Measurements from ENCODE around the gene HEXIM2.
A peak's percentile ranks its signal among the peaks of the same experiment; 100 is the strongest.

The HEXIM2 gene

GRCh38 chr17:45129426-45129939 lies 32.2 kb upstream of the HEXIM2 start:
- Histone ChIP-seq H3K9ac (ENCODE audit: low read length) (no peak overlapping the region), H3K27ac (ENCODE audit: low read length) (no peak overlapping the region), H3K9me3 (ENCODE audit: control insufficient read depth, low read depth, low read length) (no peaks in the 10 kb centered on the region), H3K27me3 (ENCODE audit: control insufficient read depth, insufficient read depth, low read length) (peaks cover 6% of the 10 kb centered on the region), H3K4me1 (ENCODE audit: control insufficient read depth, low read depth, low read length) (no peaks in the 10 kb centered on the region), H3K4me3 (ENCODE audit: low read length) (no peak overlapping the region), H3K36me3 (ENCODE audit: control insufficient read depth, low read depth, low read length) (no peaks in the 10 kb centered on the region)

- H3K4me1 ChIP-seq (ENCODE audit: control insufficient read depth, low read depth, low read length), result no peaks in the 10 kb centered on the region
- no peak overlapping the region for H3K9ac ChIP-seq (ENCODE audit: low read length)
- no peaks in the 10 kb centered on the region for H3K9me3 ChIP-seq (ENCODE audit: control insufficient read depth, low read depth, low read length)
- H3K27ac ChIP-seq (ENCODE audit: low read length), result no peak overlapping the region
- peaks cover 6% of the 10 kb centered on the region for H3K27me3 ChIP-seq (ENCODE audit: control insufficient read depth, insufficient read depth, low read length)
- H3K36me3 ChIP-seq (ENCODE audit: control insufficient read depth, low read depth, low read length), result no peaks in the 10 kb centered on the region
- H3K4me3 ChIP-seq (ENCODE audit: low read length), result no peak overlapping the region
Measured at GRCh38 chr17:45129940-45130680, 31.6 kb upstream of the HEXIM2 start.

DNA sequence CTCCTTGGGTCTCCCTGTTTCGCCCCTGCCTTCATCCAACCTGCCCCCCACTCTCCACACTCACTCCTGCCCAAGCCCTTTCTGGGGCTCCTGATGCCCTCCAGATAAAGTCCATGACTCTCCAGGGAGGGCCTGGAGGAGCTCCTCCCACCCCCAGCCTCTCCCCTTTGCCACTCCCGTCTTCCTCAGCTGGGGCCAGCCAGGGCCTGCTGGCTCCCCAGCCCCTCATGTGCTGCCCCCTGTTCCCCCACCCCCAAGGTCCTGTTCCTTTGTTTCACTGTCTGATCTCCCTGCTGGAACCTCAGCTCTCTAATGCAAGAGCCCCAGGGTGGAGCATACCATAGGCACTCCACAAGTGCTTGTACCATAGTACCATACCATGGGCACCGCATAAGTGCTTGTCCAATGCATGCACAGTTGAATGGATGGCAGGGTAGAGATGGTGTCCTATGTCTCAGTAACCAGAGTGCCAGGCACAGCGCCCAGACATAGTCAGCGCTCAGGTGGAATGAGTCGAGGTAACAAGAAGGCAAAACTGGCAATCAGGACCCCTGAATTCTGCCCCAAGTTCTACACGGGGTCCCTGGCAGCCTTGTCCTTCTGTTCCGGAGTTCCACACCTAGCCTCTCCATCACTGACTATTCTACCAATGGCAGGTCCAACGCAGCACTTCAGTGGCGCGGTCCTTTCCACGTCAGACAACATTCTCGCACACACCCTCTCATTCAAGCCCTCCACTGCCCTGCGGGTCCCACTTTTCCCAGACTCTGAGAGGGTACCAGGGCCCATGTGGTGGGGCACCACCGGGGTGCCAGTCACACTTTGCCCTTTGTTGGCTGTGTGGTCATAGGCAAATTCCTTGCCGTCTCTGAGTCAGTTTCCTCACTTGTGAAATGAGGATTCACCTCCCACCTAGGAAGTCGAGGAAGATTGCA lies 30.7 kb upstream of the HEXIM2 start:
- Histone ChIP-seq H3K9ac (ENCODE audit: low read length) (no peak overlapping the region), H3K9me3 (ENCODE audit: control insufficient read depth, low read depth, low read length) (no peaks in the 10 kb centered on the region), H3K4me3 (ENCODE audit: low read length) (peak overlapping the region; percentile 56), H3K27me3 (ENCODE audit: control insufficient read depth, insufficient read depth, low read length) (peaks cover 6% of the 10 kb centered on the region), H3K36me3 (ENCODE audit: control insufficient read depth, low read depth, low read length) (no peaks in the 10 kb centered on the region), H3K27ac (ENCODE audit: low read length) (no peak overlapping the region), H3K4me1 (ENCODE audit: control insufficient read depth, low read depth, low read length) (peaks cover 4% of the 10 kb centered on the region)

GRCh38 chr17:45131616-45132319 lies 29.9 kb upstream of the HEXIM2 start:
- H3K9ac ChIP-seq (ENCODE audit: low read length), result no peak overlapping the region
- H3K9me3 ChIP-seq (ENCODE audit: control insufficient read depth, low read depth, low read length), result no peaks in the 10 kb centered on the region
- H3K4me1 ChIP-seq (ENCODE audit: control insufficient read depth, low read depth, low read length), result peaks cover 5% of the 10 kb centered on the region
- H3K27ac ChIP-seq (ENCODE audit: low read length), result no peak overlapping the region
- peaks cover 6% of the 10 kb centered on the region for H3K27me3 ChIP-seq (ENCODE audit: control insufficient read depth, insufficient read depth, low read length)
- peak overlapping the region; percentile 56 for H3K4me3 ChIP-seq (ENCODE audit: low read length)
- no peaks in the 10 kb centered on the region for H3K36me3 ChIP-seq (ENCODE audit: control insufficient read depth, low read depth, low read length)

DNA sequence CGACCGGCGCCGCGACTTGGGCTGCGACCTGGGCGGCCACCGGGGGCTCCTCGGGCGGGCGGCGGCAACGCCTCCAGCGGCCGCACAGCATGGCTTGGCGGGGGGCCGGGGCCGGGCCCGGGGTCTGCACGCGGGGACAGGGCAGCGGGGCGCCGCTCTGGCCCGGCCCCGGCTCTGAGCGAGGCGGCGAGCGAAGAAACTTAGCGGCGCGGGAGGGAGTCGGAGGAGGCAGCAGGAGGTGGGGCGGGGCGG lies 29.4 kb upstream of the HEXIM2 start, which contains the start of gene PLCD3:
TSS of gene PLCD3 (minus strand) at position 196 of the 252 bp plus-strand sequence. CDS start at position 91, 105 bp downstream.
- Histone ChIP-seq H3K27ac (ENCODE audit: low read length) (no peak within 1 kb of the TSS), H3K4me1 (ENCODE audit: control insufficient read depth, low read depth, low read length) (peaks cover 5% of the 10 kb centered on the region), H3K27me3 (ENCODE audit: control insufficient read depth, insufficient read depth, low read length) (peaks cover 6% of the 10 kb centered on the region), H3K9ac (ENCODE audit: low read length) (peak within 1 kb of the TSS; percentile 25), H3K9me3 (ENCODE audit: control insufficient read depth, low read depth, low read length) (no peaks in the 10 kb centered on the region), H3K36me3 (ENCODE audit: control insufficient read depth, low read depth, low read length) (no peaks in the 10 kb centered on the region), H3K4me3 (ENCODE audit: low read length) (peak within 1 kb of the TSS; percentile 64)

GRCh38 chr17:45132572-45133463 lies 28.9 kb upstream of the HEXIM2 start:
- Histone ChIP-seq H3K4me3 (ENCODE audit: low read length) (peak overlapping the region; percentile 64), H3K4me1 (ENCODE audit: control insufficient read depth, low read depth, low read length) (peaks cover 5% of the 10 kb centered on the region), H3K27ac (ENCODE audit: low read length) (no peak overlapping the region), H3K36me3 (ENCODE audit: control insufficient read depth, low read depth, low read length) (no peaks in the 10 kb centered on the region), H3K27me3 (ENCODE audit: control insufficient read depth, insufficient read depth, low read length) (peaks cover 6% of the 10 kb centered on the region), H3K9ac (ENCODE audit: low read length) (peak overlapping the region; percentile 25), H3K9me3 (ENCODE audit: control insufficient read depth, low read depth, low read length) (no peaks in the 10 kb centered on the region)

DNA sequence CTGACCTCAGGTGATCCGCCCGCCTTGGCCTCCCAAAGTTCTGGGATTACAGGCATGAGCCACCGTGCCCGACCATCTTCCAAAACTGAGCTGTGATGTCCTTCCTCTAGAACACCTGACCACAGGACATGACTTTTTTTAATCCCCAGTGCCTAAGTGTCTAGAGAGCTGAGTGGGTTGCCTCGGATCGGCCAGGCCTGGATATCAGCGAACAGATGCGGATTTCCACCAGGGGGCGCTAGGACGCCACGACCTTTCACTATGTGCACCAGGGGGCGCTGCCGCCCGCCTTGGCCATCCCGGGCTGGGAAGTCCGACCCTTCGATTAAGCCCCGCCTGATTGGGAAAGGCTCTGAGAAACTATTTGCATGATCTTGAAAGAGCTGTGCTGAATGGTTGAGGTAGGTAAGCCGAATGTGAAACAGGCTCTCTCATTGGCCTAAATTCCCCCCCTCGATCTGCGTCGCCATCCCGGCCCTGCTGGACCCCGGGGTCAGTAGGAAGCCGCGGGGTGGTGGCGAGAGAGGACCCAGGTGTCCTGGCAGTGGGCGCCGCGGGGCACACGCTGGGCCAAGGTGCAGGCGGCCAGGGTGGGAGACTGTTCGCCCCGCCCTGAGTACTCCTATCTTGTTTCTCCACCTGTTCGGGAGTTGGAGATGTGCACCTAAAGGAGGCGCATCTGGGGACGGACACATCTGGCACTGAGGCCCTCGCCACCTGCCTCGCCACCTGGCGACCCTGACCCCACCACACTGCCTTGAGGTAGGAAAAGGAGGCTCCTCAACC lies 26.3 kb upstream of the HEXIM2 start, which contains the start of gene ACBD4:
TSS of gene ACBD4 (plus strand) at position 496 of the 786 bp plus-strand sequence. CDS start 458 bp downstream, outside the sequence.
- H3K9me3 ChIP-seq (ENCODE audit: control insufficient read depth, low read depth, low read length), result no peaks in the 10 kb centered on the region
- H3K27ac ChIP-seq (ENCODE audit: low read length), result no peak within 1 kb of the TSS
- peaks cover 6% of the 10 kb centered on the region for H3K27me3 ChIP-seq (ENCODE audit: control insufficient read depth, insufficient read depth, low read length)
- peak within 1 kb of the TSS; percentile 71 for H3K4me3 ChIP-seq (ENCODE audit: low read length)
- H3K9ac ChIP-seq (ENCODE audit: low read length), result peak within 1 kb of the TSS; percentile 11
- H3K4me1 ChIP-seq (ENCODE audit: control insufficient read depth, low read depth, low read length), result peaks cover 5% of the 10 kb centered on the region
- H3K36me3 ChIP-seq (ENCODE audit: control insufficient read depth, low read depth, low read length), result no peaks in the 10 kb centered on the region

DNA sequence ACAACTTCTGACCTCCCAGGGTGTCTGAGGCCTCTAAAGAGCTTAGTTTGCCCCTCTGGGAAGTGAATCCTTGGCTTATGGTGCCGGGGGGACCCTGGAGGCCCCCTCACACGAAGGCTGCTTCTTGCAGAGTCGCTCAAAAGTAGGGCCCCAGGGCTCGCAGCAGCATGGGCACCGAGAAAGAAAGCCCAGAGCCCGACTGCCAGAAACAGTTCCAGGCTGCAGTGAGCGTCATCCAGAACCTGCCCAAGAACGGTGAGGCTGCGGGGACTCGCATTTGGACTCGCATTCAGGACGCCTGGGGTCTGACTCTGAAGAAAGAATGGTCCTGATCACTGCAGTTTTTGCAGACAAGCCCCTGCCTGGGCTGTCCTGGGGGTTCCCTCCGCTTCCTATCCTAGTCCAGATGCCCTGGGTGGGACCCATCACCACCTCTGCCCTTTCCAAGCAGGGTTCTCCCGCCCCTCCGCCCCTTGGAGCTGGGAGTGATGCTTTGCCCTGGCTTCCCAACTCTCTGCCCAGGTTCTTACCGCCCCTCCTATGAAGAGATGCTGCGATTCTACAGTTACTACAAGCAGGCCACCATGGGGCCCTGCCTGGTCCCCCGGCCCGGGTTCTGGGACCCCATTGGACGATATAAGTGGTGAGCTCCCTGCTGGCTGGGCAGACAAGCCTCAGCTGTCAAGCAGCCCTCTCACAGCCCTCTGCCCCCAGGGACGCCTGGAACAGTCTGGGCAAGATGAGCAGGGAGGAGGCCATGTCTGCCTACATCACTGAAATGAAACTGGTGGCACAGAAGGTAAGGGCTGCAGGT lies 25.5 kb upstream of the HEXIM2 start:
- Histone ChIP-seq H3K27me3 (ENCODE audit: control insufficient read depth, insufficient read depth, low read length) (peaks cover 6% of the 10 kb centered on the region), H3K4me1 (ENCODE audit: control insufficient read depth, low read depth, low read length) (peaks cover 5% of the 10 kb centered on the region), H3K9ac (ENCODE audit: low read length) (peak overlapping the region; percentile 11), H3K4me3 (ENCODE audit: low read length) (peak overlapping the region; percentile 71), H3K36me3 (ENCODE audit: control insufficient read depth, low read depth, low read length) (no peaks in the 10 kb centered on the region), H3K27ac (ENCODE audit: low read length) (no peak overlapping the region), H3K9me3 (ENCODE audit: control insufficient read depth, low read depth, low read length) (no peaks in the 10 kb centered on the region)

DNA sequence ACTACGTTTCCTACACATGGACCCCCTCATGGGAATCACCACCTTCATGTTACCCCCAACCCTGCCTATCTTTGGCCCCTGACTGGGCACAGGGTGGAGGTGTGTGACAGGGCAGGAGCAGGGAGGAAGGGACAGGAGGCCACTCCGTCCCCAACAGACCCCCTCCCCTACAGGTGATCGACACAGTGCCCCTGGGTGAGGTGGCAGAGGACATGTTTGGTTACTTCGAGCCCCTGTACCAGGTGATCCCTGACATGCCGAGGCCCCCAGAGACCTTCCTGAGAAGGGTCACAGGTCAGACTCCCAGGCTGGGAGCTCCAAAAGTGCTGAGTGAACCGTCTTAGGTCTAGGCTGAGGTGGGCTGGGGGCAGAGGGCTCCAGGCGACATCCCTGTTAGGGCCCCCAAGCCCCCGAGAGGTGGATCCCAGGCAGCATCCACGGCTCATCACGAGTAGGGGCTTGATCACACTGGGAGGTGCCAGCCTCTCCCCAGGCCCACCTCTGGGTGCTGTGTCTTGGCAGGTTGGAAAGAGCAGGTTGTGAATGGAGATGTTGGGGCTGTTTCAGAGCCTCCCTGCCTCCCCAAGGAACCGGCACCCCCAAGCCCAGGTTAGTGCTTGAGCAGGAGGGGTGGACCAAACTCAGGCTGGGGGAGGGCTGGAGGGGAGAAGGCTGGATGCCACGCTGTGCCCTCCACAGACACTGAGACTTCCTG lies 24.7 kb upstream of the HEXIM2 start:
- Histone ChIP-seq H3K36me3 (ENCODE audit: control insufficient read depth, low read depth, low read length) (no peaks in the 10 kb centered on the region), H3K4me3 (ENCODE audit: low read length) (no peak overlapping the region), H3K9ac (ENCODE audit: low read length) (no peak overlapping the region), H3K9me3 (ENCODE audit: control insufficient read depth, low read depth, low read length) (no peaks in the 10 kb centered on the region), H3K4me1 (ENCODE audit: control insufficient read depth, low read depth, low read length) (peaks cover 5% of the 10 kb centered on the region), H3K27me3 (ENCODE audit: control insufficient read depth, insufficient read depth, low read length) (no peaks in the 10 kb centered on the region), H3K27ac (ENCODE audit: low read length) (no peak overlapping the region)
